Stimulated activated CD8-positive, alpha-beta memory T cell treated with anti-CD3 and anti-CD28 coated beads, Interleukin-4, amount 100 ng/mL, for 24 hours (primary cell): Measurements from ENCODE around the gene OS9.

Experiments used
- DNase-seq: peaks from one replicate; pipeline ENCODE4 v3.0.0-alpha.2; 2020; ENCODE audit warnings: low read depth

The OS9 gene

DNA sequence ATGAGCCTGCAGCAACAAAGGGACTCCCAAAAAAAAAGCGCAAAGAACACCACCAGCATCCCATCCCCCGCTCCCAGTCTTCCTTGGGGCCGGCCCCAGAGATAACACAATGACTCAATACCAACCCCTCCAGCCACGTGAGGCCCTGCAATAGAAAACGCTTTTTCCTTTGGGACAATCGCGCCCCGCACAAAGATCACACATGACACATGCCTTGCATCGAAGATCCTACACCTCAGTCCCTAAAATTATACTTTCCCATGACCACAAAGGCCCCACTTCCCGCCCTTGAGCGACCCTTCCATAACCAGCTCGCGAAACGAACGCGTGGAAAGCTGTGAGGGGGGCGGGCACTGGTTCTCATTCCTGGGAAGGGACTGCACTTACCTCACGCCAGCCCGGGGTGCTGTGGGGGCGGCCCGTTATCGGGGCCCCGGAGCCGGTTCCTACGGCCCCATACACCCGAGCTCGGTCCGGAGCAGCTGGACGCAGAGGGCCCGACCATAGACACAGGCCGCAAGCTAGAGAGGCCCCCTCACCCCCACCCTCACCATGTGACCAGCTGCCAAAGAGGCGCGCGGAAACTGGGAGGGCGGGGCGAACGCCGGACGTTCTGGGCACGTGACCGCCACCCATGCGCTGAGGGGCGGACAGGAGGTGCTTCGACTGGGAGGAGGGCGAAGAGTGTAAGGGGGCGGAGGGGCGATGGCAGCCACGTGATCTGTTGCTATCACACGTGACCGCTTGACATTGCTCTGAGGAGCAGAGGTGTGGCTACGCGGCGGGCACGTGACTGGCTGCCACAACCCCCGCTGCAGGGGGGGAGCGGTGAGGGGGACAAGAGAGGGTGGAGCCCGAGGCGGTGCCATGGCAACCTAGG lies 58.1 kb downstream of the OS9 start, which contains the start of gene CDK4:
TSS of gene CDK4 (minus strand) at position 523 of the 880 bp plus-strand sequence. CDS start 593 bp downstream, outside the sequence.
- peak; percentile 98 for DNase-seq

DNA sequence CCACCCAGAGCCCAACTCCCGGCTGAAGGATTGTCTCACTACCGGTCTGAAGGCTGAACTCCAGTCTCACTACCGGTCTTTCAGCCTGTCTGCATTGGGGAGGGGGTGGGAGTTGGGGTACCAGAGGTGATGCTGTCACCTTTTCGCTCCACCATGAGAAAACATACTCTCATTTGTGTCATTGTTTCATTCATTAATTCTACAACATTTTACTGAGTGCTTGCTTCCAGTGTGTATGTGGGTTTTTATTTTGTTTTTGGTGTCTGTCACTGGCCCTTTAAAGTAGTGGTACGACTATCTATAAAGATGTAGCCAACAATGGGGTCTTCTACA lies 58.7 kb downstream of the OS9 start:
- DNase-seq, result no peak

DNA sequence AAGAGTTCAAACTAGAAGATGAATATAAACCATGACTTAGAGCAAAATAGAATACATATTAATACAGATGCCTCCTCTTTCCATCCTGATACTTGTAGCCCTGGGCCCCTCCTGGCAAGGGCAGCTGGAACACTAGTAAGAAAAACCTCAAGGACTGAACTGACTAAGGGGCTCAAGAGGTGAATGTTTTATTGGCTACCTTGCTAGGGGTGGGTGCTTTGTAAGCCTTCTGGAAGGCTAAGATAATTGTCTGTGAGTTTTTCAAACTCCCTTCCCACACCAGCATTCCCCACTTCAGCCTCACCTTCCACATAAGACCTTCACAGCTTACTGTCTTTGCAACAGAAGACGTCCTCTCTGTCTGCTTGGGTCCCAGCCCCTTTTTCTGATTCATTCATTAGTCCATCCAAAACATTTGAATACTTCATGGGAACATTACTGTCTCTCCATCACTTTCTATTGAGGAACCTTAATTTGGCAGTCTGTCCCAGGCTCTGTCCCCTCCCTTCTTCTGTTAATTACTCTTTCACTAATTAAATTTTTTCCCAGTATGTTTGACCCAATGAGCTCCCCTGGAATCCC lies 59.9 kb downstream of the OS9 start:
- DNase-seq, result no peak

GRCh38 chr12:57754411-57755193 lies 60.7 kb downstream of the OS9 start, which contains the start of gene MARCHF9:
MARCHF9 (plus strand) TSS chr12:57755103; CDS start chr12:57755529, 426 bp downstream.
- DNase-seq, result peak; percentile 76

- DNase-seq, result no peak
Observed at GRCh38 chr12:57755194-57755453, 61.2 kb downstream of the OS9 start.

DNA sequence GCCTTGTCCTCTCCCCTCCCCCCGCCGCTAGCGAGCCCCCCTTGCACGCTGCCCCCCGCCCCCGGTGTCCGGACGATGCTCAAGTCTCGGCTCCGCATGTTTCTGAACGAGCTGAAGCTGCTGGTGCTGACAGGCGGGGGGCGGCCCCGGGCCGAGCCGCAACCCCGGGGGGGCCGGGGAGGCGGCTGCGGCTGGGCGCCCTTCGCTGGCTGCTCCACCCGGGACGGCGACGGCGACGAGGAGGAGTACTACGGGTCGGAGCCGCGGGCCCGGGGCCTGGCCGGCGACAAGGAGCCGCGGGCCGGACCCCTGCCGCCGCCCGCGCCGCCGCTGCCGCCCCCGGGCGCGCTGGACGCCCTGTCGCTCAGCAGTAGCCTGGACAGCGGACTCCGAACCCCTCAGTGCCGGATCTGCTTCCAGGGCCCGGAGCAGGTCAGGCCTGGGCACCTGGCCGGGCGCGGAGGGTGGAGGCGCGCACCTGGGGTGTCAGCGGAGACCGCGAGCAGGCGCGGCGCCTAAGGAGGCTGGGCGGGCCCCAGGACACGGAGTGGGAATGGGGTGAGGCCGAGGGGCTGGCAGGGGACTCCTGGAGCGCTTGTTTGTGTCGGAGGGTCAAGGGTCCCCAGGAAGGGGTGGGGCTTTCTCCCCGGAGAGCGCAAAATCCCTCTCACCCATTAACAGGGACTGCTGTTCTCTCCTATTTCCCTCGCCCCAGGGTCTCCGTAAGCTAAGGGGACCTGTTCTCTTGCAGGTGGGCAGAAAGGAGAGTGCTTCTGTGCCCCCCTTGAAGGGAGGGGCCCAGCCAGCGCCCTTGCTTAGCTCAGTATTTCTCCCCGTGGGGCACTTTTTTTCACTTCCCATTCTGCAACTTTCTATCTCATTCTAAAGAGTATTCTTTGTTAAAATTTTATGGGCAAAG lies 61.8 kb downstream of the OS9 start:
- DNase-seq, result no peak

DNA sequence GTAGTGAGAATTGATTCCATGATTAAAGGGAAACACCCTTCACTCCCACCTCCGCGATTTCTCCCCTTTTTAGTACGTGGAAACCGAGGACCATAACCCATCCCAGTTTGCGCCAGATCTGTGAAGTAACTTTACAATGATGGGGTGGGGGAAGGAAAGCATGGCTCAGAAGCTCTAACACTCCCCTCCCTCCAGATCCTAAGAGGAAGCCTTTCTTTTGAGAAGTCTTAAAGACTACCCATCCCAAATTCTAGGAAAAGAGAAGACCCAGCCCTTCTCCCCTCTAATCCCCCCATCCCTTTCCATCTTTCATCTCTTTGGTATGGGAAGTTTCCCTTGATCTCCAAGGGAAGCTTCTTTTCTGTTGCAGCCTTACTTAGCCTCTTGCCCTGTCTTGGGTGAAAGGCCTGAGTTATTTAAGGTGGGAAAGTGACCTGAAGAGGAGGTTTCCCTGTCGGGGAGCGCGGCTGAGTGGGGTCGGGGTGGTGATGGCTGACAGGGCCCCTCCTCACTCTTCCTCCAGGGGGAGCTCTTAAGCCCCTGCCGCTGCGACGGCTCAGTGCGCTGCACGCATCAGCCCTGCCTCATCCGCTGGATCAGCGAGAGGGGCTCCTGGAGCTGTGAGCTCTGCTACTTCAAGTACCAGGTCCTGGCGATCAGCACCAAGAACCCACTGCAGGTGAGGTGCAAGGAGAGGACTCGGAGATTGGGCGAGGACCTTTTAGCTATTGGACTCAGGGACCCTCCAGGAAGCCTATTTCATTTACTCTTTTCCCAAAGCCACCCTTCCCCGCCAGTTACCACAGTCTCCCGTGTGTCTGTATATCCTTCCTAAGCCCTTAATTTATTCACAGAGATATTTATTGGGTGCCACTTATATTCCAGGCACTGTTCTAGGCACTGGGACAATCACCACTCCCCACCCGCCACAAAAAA lies 62.7 kb downstream of the OS9 start:
- DNase-seq, result peak; percentile 57

GRCh38 chr12:57757771-57758170 lies 63.8 kb downstream of the OS9 start:
- no peak for DNase-seq

GRCh38 chr12:57758552-57759359 lies 64.8 kb downstream of the OS9 start:
- DNase-seq, result no peak

DNA sequence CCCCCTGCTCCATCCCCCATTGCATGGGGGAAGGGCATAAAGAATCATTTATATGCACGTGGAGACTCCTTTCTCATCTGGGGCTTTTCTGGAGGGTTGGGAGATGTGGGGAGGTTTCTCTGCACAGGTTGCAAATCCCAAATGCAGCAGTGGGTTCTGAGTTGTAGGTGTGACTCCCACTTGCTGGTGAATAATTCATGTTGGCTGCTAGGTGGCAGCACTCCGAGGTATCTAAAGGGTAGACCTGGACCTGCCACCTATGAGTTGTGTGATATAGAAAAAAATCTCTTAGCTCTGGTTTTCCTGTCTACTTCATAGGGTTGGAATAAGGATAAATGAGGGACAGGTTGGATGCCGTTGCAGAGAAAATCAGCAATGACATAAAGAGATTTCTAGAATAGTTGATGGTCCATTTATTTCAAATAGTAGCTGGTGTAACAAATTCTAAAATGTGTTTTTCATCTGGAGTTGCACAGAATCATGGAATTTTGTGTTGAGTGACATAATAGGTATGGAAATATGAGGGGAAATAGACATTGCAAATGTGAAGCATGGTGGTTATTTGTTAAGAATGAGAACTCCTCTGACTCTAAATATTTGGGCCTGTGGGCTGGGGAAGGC lies 65.5 kb downstream of the OS9 start:
- no peak for DNase-seq

DNA sequence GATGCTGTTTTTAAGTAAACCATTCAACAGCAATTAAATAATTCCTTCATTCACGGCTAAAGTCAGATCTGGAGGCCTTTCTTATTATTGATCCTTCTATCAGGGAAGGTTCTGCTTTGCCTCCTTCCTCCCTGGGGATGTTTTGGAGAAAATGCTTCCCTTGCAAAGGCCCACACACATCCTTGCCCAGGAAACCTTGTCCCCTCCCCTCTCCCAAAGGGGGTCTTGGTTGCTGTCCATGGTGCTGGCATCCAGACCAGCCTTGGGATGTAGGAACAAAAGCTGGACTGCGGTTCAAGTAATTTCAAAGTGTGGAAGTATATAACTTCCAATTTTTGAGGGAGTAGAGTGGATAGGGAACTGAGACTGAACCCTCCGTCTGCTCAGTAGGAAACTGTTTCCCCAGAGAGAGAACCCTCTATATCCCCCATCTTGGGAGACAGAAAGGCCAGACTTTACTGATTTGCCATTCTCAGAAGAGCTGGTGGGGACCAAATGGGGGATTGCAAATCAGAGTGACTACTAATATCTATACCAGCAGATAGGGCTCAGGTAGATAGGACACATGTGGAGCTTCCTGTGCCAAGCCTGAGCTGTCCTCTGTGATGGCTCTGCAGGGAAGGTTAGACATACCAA lies 66.5 kb downstream of the OS9 start:
- DNase-seq, result no peak

GRCh38 chr12:57761391-57761998 lies 67.6 kb downstream of the OS9 start:
- no peak for DNase-seq

DNA sequence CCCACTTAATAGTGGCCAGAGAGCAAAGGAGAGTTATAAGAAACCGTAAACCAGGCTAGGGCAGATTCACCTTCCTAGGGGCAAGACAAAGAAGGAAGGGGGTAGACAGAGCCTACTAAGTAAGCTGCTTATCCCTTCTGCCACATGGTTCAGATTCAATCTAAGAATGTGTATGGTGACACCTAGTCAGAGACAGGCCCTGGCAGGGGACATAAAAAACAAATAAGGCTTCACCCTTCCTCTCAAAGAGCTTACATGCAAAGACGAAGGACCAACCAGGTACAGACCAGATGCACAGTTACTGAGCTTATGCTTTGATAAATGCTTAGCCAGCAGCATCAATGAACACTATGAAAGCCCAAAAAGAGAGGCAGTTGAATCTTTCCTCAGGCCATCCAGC lies 68.5 kb downstream of the OS9 start:
- no peak for DNase-seq

GRCh38 chr12:57763881-57764661 lies 70.1 kb downstream of the OS9 start:
- DNase-seq, result no peak

DNA sequence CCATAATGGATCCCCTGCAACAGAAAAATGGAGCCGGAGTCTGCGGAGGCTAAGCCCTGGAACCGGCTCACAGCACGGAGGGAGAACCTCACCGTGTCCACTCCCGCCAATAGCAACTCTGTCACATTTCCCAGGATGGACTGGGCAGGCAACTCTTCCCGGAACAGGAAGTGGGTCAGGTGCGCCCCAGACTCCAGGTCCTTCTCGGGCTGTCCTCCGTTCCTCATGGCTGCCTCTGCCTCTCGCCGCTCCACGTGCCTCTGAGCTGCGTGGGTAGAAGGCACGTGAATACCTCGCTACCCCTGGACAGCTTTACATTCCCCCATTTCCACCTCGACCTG lies 70.7 kb downstream of the OS9 start:
- DNase-seq, result no peak

DNA sequence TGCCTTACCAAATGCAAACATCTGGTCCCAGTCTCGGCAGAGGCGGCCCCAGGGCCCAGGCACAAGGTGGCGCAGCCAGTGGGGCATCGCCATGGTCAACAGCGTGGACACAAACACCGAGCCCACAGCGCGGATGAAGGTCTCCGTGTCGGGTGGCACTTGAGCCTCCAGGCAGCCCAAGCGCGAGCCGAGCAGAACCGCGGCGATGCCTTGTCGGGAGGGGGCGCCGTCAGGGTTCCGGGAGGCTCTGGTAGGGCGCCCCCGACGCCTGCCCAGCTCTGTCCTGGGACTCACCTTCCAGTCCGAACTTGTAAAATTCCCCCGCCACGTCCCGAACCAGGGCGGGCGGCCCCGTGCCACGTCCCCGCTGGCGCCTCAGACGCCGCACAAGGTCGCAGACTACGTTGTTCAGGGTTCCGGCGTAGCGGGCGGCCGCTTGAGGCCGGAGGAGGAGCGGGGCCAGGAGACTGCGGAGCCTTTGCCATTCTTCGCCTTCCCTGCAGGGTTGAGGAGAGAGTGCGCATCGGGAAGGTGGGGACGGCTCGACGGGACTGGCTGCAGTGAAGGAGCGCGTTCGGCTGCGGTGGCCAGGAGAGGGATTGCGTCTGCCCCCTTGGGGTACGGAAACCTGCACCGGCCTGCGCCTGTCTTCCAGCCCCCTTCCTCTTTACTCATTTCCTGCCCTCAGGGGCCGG lies 71.2 kb downstream of the OS9 start:
- DNase-seq, result no peak
